HG02678 (cell line): ENCODE data around the gene MARCKS.
A peak's percentile ranks its signal among the peaks of the same experiment; 100 is the strongest.

Source experiments
- ATAC-seq: cut with Tn5 transposase; IDR thresholded peaks from one replicate; pipeline ENCODE4 v1.9.1; 2021; ENCODE audit warnings: mild to moderate bottlenecking, moderate library complexity; ENCODE audit not compliant: unreplicated experiment

MARCKS gene

DNA sequence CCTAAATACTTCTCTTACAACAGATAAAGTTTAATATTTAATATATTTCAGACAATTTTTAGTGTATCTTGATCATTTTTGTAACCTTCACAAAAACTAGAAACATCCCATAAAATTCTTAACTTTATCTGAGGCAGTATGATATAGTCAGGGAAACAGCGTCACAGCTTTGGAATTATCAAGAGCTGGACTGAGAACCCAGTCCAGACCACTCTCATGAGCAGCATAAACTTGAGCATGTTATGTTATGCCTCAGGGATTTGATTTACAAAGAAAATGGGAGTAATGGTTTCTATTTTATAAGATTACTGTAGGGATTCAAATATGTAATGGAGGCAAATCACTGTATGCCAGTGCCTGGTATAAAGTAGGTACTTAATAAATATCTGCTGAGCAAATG lies 8.3 kb upstream of the MARCKS start:
- ATAC-seq, result no peak

GRCh38 chr6:113853252-113853651 lies 3.9 kb upstream of the MARCKS start:
- ATAC-seq, result no peak

- no peak for ATAC-seq
Measured at GRCh38 chr6:113854531-113855499, 2.3 kb upstream of the MARCKS start.

DNA sequence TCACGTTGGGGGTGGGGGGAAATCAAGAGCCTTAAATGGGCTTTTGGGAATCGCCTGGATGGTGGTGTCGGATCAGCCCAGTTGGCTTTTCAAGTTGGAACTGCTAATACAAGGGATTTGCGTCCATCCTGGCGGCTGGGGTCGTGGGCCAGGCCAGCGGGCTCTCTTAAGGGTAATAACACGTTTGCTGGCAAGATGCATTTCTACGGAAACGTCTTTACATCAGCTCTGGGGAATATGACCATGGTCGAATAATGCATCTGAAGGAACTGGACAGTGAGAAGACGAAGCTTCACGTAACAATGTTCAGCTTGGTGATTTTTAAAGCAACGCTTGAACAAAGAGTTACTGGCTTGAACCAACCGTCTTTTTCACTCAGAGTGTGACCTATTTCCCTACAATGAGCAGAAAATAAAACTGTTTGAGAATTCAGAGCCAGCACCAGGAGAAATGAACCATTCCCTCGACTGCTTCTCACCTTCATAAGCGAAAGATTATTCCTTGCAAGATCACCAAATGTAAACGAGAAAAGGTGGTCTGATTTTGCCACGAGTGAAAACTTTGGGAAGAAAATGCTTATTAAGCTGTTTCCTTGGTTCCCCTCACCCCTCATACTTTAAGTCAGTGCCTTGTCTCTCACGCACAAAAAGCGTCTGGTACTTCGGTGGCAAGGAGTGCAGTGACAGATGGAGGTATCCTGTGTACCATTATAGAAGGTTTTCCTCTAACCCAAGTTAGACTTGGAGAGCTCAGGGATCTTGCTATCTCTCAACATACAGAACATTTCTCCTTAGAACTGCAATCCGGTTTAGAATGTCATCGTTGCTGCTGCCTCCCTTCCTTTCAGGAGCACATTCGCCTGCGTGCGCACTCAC lies 1.4 kb upstream of the MARCKS start:
- ATAC-seq, result no peak

GRCh38 chr6:113856375-113856624 lies 845 bp upstream of the MARCKS start:
- no peak for ATAC-seq

- no peak for ATAC-seq
Measured at GRCh38 chr6:113857556-113858479, 673 bp downstream of the MARCKS start.

DNA sequence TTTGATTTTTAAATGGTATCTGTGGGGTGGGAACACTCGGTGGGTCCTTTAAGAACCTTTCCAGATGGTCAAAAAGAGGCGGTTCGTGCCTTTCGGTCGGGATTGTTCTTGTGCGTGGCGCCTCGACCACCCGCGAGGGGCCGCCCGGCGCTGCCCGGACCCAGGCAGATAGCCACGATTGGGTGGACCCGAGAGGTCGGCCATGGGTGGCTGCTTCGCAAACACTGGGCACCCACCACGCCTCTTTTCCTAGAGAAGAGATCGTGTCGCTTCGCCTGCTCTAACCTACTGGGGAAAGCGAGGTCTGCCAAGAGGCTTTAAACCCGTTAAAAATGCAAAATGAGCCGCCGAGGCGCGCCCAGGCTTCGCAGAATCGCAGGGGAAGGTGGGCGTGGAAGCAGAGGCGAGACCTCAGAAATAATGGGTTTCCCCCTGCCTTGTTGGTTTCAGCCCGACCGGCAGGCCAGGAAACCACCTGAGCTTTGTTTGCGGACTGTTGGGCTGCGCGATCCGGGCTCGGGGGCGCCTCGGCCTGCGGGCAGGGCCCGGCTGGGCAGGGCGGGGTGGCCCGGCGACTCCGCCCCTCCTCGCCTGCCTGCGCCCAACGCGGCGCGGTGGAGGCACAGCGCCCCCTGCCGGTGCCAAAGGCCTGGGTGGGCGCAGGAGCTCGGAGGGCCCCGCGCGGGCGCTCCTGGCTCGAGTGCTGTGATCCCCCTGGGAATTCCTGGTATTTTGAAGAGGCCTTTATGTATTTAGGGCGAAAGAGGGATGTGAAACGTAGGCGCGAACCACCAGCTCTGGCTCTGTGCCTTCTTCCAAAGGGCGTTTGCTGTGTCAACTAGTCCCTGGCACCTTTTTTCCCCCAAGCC lies 1.6 kb downstream of the MARCKS start:
- peak; percentile 80 for ATAC-seq

- ATAC-seq, result peak; percentile 2
Measured at GRCh38 chr6:113859349-113860180, 2.4 kb downstream of the MARCKS start.

- ATAC-seq, result no peak
Measured at GRCh38 chr6:113860181-113860955, 3.2 kb downstream of the MARCKS start.

DNA sequence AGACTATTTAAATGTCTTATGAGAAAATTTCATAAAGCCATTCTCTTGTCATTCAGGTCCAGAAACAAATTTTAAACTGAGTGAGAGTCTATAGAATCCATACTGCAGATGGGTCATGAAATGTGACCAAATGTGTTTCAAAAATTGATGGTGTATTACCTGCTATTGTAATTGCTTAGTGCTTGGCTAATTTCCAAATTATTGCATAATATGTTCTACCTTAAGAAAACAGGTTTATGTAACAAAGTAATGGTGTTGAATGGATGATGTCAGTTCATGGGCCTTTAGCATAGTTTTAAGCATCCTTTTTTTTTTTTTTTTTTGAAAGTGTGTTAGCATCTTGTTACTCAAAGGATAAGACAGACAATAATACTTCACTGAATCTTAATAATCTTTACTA lies 5.0 kb downstream of the MARCKS start:
- ATAC-seq, result no peak

DNA sequence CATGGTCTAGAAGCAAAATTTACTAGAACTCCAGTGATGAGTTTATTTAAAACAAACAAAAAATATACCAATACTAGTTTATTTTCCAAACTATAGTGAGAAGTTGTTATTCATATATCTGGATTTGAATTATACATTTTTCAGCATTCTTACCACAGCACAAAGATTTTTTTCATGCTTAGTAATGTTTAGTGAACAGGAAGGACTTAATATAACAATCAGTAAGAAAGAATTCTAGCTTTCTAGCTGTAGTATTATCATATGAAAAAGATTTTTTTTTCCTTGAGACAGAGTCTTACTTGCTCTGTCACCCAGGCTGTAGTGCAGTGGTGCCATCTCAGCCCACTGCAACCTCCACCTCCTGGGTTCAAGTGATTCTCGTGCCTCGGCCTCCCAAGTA lies 13.8 kb downstream of the MARCKS start:
- ATAC-seq, result no peak

GRCh38 chr6:113871975-113872374 lies 14.8 kb downstream of the MARCKS start:
- no peak for ATAC-seq

GRCh38 chr6:113873043-113873667 lies 16.0 kb downstream of the MARCKS start:
- peak; percentile 98 for ATAC-seq

DNA sequence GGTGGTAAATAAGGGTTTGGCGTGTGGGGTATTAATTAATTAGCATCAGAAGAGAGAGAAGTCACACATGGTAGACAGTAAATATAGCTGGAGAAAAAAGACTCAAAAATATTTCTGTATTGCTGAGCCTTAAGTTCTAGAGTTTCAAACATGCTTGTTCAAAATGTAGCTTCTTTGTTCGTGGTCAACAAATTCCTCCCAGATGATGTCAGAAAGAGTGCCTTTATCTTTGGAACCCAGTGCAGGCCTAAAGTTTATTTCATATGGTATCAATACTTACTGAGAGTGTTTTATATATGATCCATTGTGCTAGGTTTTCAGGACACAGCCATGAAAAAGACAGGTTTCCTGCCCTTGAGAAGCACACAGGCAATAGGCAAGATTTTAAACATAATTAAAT lies 18.3 kb downstream of the MARCKS start:
- ATAC-seq, result no peak

DNA sequence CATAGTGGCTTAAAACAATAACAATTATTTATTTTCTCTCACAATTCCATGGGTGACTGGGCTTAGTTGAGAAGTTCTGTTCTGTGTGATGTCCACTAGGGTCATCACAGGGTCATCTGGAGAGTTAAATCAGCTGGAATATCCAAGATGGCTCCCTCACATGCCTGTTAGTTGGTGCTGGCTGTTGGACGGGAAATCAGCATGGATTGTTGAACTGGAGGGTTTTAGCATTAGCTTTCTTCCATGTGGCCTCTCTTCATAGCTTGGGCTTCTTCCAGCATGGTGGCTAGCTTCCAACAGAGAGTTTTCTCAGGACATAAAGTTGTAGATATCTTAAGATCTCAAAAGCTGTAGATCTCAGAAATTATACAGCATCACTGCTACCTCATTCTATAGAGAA lies 19.6 kb downstream of the MARCKS start:
- ATAC-seq, result no peak

GRCh38 chr6:113879186-113880096 lies 22.3 kb downstream of the MARCKS start:
- ATAC-seq, result peak; percentile 100

GRCh38 chr6:113881478-113881980 lies 24.4 kb downstream of the MARCKS start:
- ATAC-seq, result no peak
